Measurements from ENCODE around the gene ARPC3. TPM values are rescaled to one million over a fixed set of nuclear protein-coding genes. Genes with fewer than 3 reads are reported as not detected.
"Not testable (repeated sequence)": the region's sequence is repeated elsewhere in the genome, so short reads cannot be mapped to it uniquely, and the experiment has no call there.

ARPC3 gene
- polyA plus RNA-seq, 4 donors: 324 to 507 (median 390) TPM

- not testable (repeated sequence) for FAIRE-seq; H3K4me3 ChIP-seq (ENCODE audit: low read depth in 1 of 3, low read length in 3 of 3)
These were observed 44.9 kb downstream of the ARPC3 start for GRCh38 chr12:110405126-110405662.

DNA sequence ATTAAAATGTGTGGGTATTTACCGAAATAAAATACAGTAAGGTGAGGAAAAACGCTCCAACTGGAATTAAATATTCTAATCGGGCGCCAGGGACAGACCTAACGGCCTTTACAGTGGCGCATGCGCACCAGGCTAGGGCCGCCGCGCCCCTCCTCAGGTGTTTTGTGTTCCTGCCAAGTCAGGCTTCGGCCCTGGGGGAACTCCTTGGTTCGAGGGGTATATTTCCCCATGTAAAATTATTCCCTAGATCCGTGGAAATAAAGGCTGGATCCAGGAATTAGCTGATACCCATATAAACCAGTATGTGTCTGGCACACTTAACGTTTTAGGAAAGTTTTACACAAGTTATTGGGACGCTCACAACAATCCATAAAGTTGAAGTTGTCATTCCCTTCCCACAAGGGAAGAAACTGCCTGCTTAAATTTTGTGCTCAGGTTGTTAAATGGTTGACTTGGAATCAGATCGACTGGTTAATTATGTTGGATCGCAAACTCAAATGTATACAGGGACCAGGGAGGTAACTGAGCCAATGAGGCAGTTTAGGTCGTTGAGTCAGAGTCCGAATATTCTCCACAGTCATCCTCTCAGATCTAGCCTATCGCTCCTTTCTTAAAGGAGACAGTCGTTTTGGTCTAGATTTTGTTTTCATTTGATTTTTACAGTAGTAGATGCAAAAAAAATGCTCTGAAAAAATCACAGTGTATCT, 46.0 kb downstream of the ARPC3 start:
- Histone ChIP-seq H3K4me3 (ENCODE audit: low read depth in 1 of 3, low read length in 3 of 3) (peak overlapping the region in 2 of 3 donors; percentile 79 to 88), H3K27me3 (ENCODE audit: control insufficient read depth in 3 of 3, insufficient read depth in 3 of 3, low read length in 3 of 3) (no peaks in the 10 kb centered on the region), H3K4me1 (ENCODE audit: control insufficient read depth in 3 of 3, insufficient read depth in 2 of 3, low read depth in 1 of 3, low read length in 2 of 3) (peaks cover 0 to 2% (median 0%) of the 10 kb centered on the region in 3 donors), H3K27ac (ENCODE audit: low read depth in 1 of 3, low read length in 2 of 3) (peak overlapping the region; percentile 52 to 89 (median 86)), H3K9me3 (ENCODE audit: control insufficient read depth in 2 of 2, insufficient read depth in 1 of 2, low read depth in 1 of 2, low read length in 1 of 2) (no peaks in the 10 kb centered on the region), H3K36me3 (ENCODE audit: control insufficient read depth in 3 of 3, insufficient read depth in 2 of 3, low read depth in 1 of 3, low read length in 3 of 3) (peaks cover 0 to 16% (median 0%) of the 10 kb centered on the region in 3 donors)
- 20 to 23% (median 22%) methylated on average over 21 of the region's 21 CpGs for WGBS, 3 donors
- no peak for FAIRE-seq
- peak; percentile 77 to 84 for DNase-seq

More at GRCh38 chr12:110405126-110405662, 44.9 kb downstream of the ARPC3 start:
- 92 to 95% (median 93%) methylated on average over 16 of the region's 16 CpGs for WGBS, 3 donors
- H3K4me1 ChIP-seq (ENCODE audit: control insufficient read depth in 3 of 3, insufficient read depth in 2 of 3, low read depth in 1 of 3, low read length in 2 of 3); H3K27me3 ChIP-seq (ENCODE audit: control insufficient read depth in 3 of 3, insufficient read depth in 3 of 3, low read length in 3 of 3); DNase-seq; H3K9me3 ChIP-seq (ENCODE audit: control insufficient read depth in 2 of 2, insufficient read depth in 1 of 2, low read depth in 1 of 2, low read length in 1 of 2); H3K27ac ChIP-seq (ENCODE audit: low read depth in 1 of 3, low read length in 2 of 3): not testable (repeated sequence)
- H3K36me3 ChIP-seq (ENCODE audit: control insufficient read depth in 3 of 3, insufficient read depth in 2 of 3, low read depth in 1 of 3, low read length in 3 of 3): peaks cover 0 to 11% (median 0%) of the 10 kb centered on the region in 3 donors

GRCh38 chr12:110403146-110403975, 46.8 kb downstream of the ARPC3 start, which contains the start of gene ANAPC7:
TSS of gene ANAPC7 (minus strand) at chr12:110403708. CDS start at chr12:110403627, 81 bp downstream.
- Histone ChIP-seq H3K27me3 (ENCODE audit: control insufficient read depth in 3 of 3, insufficient read depth in 3 of 3, low read length in 3 of 3) (no peaks in the 10 kb centered on the region), H3K36me3 (ENCODE audit: control insufficient read depth in 3 of 3, insufficient read depth in 2 of 3, low read depth in 1 of 3, low read length in 3 of 3) (peaks cover 0 to 19% (median 0%) of the 10 kb centered on the region in 3 donors), H3K9me3 (ENCODE audit: control insufficient read depth in 2 of 2, insufficient read depth in 1 of 2, low read depth in 1 of 2, low read length in 1 of 2) (no peaks in the 10 kb centered on the region), H3K27ac (ENCODE audit: low read depth in 1 of 3, low read length in 2 of 3) (peak within 1 kb of the TSS; percentile 52 to 89 (median 86)), H3K4me3 (ENCODE audit: low read depth in 1 of 3, low read length in 3 of 3) (peak within 1 kb of the TSS; percentile 79 to 90 (median 88)), H3K4me1 (ENCODE audit: control insufficient read depth in 3 of 3, insufficient read depth in 2 of 3, low read depth in 1 of 3, low read length in 2 of 3) (peaks cover 0 to 2% (median 0%) of the 10 kb centered on the region in 3 donors)
- 0 to 1% (median 1%) methylated on average over 60 to 62 of the region's 62 CpGs for WGBS, 3 donors
- DNase-seq (peak; percentile 90 to 95), FAIRE-seq (no peak)

Other genes starting within 250 kb of the ARPC3 start
- 100 to 1,000 TPM in 2 of 4 donors, 10 to 100 TPM in 2; 14.8 to 134 (median 61.2) TPM for gene ATP2A2, start 169.1 kb downstream of the ARPC3 start, polyA plus RNA-seq
- 10 to 100 TPM; 15.4 to 44.9 (median 24.0) TPM for gene ANAPC7, start 46.6 kb downstream of the ARPC3 start, polyA plus RNA-seq
- 10 to 100 TPM in 2 of 4 donors, 1 to 10 TPM in 2; 5.4 to 20.9 (median 11.0) TPM for gene GPN3, start 17.9 kb upstream of the ARPC3 start, polyA plus RNA-seq
- gene FAM216A, start 18.5 kb upstream of the ARPC3 start, polyA plus RNA-seq: 1 to 10 TPM in 3 of 4 donors, under 1 TPM in 1; 0.45 to 6.6 (median 2.7) TPM
- 100 to 1,000 TPM; 159 to 252 (median 170) TPM for gene VPS29, start 51.8 kb upstream of the ARPC3 start, polyA plus RNA-seq
- under 1 TPM in 2 of 4 donors, not detected in 2; 0.24 to 0.61 TPM for gene RAD9B, start 52.0 kb upstream of the ARPC3 start, polyA plus RNA-seq
- 10 to 100 TPM in 3 of 4 donors, 1 to 10 TPM in 1; 8.6 to 21.5 (median 12.0) TPM for gene PPTC7, start 133.0 kb upstream of the ARPC3 start, polyA plus RNA-seq
- 10 to 100 TPM in 1 of 4 donors, 1 to 10 TPM in 2, under 1 TPM in 1; 0.67 to 25.2 (median 3.6) TPM for gene TCTN1, start 163.8 kb upstream of the ARPC3 start, polyA plus RNA-seq
- 1 to 10 TPM; 1.9 to 4.7 (median 3.5) TPM for gene HVCN1, start 238.8 kb upstream of the ARPC3 start, polyA plus RNA-seq